Measurements from ENCODE around the gene MAML2. TPM values are rescaled to one million over a fixed set of nuclear protein-coding genes. Genes with fewer than 3 reads are reported as not detected.
A peak's percentile ranks its signal among the peaks of the same experiment; 100 is the strongest.

Gene MAML2
- total RNA-seq, 1 experiment from 2014 or later, result 22.7 TPM

GRCh38 chr11:96102664-96103078 is 240.3 kb downstream of the MAML2 start:
- no TSS peak for BruUV-seq (replicated peaks)
- Mint-ChIP-seq H3K27me3 (ENCODE audit: unreplicated experiment) (no peaks in the 10 kb centered on the region), H3K4me3 (ENCODE audit: low read depth, unreplicated experiment) (no peak overlapping the region), H3K4me1 (ENCODE audit: low read depth, unreplicated experiment) (peaks cover 43% of the 10 kb centered on the region), H3K36me3 (ENCODE audit: insufficient read depth, unreplicated experiment) (peaks cover 7% of the 10 kb centered on the region), H3K9me3 (ENCODE audit: low read depth, unreplicated experiment) (no peaks in the 10 kb centered on the region), H3K27ac (ENCODE audit: unreplicated experiment) (no peak overlapping the region)
- intact Hi-C loops (cut with micrococcal nuclease; ENCODE audit: unreplicated experiment), result no loop called here
- CTCF ChIA-PET, result no interaction called here
- DNase-seq, result no peak
- no peak for TF ChIP-seq CTCF (IDR thresholded peaks at IDR 0.05; ENCODE audit: unreplicated experiment)

DNA sequence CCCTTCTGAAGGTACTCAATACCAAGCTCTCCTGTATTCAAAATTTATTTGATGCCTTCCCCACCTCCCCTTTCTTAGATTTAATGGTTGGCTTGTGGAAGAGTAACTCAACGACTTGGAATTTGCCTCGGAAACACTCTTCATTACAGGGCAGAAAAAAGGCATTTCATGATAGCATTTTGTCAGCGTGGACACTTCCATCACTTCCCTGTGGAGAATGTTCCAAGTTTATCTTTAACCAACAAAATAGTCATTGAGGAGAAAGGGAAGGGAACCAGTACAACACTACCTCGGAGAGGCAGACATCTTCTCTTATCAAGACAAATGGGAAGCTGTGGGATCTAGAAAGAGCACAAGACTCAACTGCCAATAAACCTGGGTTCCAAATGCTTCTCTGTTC is 241.8 kb downstream of the MAML2 start:
- BruUV-seq (replicated peaks), result no TSS peak
- DNase-seq, result no peak
- no peaks in the 10 kb centered on the region for H3K9me3 Mint-ChIP-seq (ENCODE audit: low read depth, unreplicated experiment)
- H3K27me3 Mint-ChIP-seq (ENCODE audit: unreplicated experiment), result no peaks in the 10 kb centered on the region
- no peak for TF ChIP-seq CTCF (IDR thresholded peaks at IDR 0.05; ENCODE audit: unreplicated experiment)
- H3K36me3 Mint-ChIP-seq (ENCODE audit: insufficient read depth, unreplicated experiment), result peaks cover 14% of the 10 kb centered on the region
- no peak overlapping the region for H3K4me3 Mint-ChIP-seq (ENCODE audit: low read depth, unreplicated experiment)
- CTCF ChIA-PET, result interaction anchor here (0.7 kb wide), 1 partner anchor 804 kb away, joined by 3 read pairs; no protein-coding TSS in a partner anchor
- intact Hi-C loops (cut with micrococcal nuclease; ENCODE audit: unreplicated experiment), result no loop called here
- H3K27ac Mint-ChIP-seq (ENCODE audit: unreplicated experiment), result no peak overlapping the region
- H3K4me1 Mint-ChIP-seq (ENCODE audit: low read depth, unreplicated experiment), result peaks cover 58% of the 10 kb centered on the region

GRCh38 chr11:96098511-96099241 is 244.3 kb downstream of the MAML2 start:
- Mint-ChIP-seq H3K9me3 (ENCODE audit: low read depth, unreplicated experiment) (no peaks in the 10 kb centered on the region), H3K27ac (ENCODE audit: unreplicated experiment) (peak overlapping the region; percentile 90), H3K4me1 (ENCODE audit: low read depth, unreplicated experiment) (peaks cover 48% of the 10 kb centered on the region), H3K4me3 (ENCODE audit: low read depth, unreplicated experiment) (peak overlapping the region; percentile 54), H3K36me3 (ENCODE audit: insufficient read depth, unreplicated experiment) (peaks cover 20% of the 10 kb centered on the region), H3K27me3 (ENCODE audit: unreplicated experiment) (no peaks in the 10 kb centered on the region)
- CTCF ChIA-PET, result no interaction called here
- DNase-seq, result peak; percentile 46
- BruUV-seq (replicated peaks), result no TSS peak
- TF ChIP-seq CTCF (IDR thresholded peaks at IDR 0.05; ENCODE audit: unreplicated experiment), result no peak
- intact Hi-C loops (cut with micrococcal nuclease; ENCODE audit: unreplicated experiment), result loop anchor here (2.0 to 5.0 kb wide), 3 partner anchors 30 to 244 kb away; partner anchors contain the start of gene MAML2

DNA sequence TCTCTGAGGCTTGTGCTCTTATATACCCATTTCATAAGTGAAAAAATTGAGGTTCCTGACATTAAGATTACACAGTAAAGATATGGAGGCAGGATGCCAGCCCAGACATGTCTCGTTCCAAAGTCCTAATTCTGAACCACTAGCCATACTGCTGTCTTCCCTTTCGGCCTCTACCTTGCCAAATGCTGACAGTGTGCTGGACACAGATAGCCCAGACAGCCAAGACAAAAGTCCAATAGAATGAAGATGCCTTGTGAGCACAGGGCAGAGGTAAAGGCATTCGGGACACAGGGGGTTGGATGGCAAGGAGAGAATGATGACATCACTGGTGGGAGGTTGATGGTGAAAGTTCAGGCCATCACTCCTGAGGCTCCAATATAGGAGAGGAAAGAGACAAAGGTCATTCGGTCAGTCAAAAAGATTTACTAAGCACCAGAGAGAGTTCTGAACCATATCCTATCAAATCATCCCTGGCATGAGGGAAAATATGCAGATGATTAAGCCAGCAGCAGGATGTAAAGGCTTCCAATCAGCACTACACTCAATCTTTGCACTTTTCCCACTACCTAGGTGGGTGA is 245.1 kb downstream of the MAML2 start:
- Mint-ChIP-seq H3K4me1 (ENCODE audit: low read depth, unreplicated experiment) (peaks cover 45% of the 10 kb centered on the region), H3K36me3 (ENCODE audit: insufficient read depth, unreplicated experiment) (peaks cover 20% of the 10 kb centered on the region), H3K27me3 (ENCODE audit: unreplicated experiment) (no peaks in the 10 kb centered on the region), H3K4me3 (ENCODE audit: low read depth, unreplicated experiment) (peak overlapping the region; percentile 54), H3K27ac (ENCODE audit: unreplicated experiment) (peak overlapping the region; percentile 90), H3K9me3 (ENCODE audit: low read depth, unreplicated experiment) (no peaks in the 10 kb centered on the region)
- TF ChIP-seq CTCF (IDR thresholded peaks at IDR 0.05; ENCODE audit: unreplicated experiment), result no peak
- no TSS peak for BruUV-seq (replicated peaks)
- intact Hi-C loops (cut with micrococcal nuclease; ENCODE audit: unreplicated experiment), result loop anchor here (2.0 to 5.0 kb wide), 4 partner anchors 29 to 244 kb away; partner anchors contain the start of gene MAML2
- CTCF ChIA-PET, result no interaction called here
- no peak for DNase-seq

All from Calu3 (cell line).